ENCODE data around the gene GJB4. TPM values are rescaled to one million over a fixed set of nuclear protein-coding genes. Genes with fewer than 3 reads are reported as not detected.
"Not testable (repeated sequence)": the region's sequence is repeated elsewhere in the genome, so short reads cannot be mapped to it uniquely, and the experiment has no call there.

GJB4 gene
- total RNA-seq, 1 donor, result not detected

DNA sequence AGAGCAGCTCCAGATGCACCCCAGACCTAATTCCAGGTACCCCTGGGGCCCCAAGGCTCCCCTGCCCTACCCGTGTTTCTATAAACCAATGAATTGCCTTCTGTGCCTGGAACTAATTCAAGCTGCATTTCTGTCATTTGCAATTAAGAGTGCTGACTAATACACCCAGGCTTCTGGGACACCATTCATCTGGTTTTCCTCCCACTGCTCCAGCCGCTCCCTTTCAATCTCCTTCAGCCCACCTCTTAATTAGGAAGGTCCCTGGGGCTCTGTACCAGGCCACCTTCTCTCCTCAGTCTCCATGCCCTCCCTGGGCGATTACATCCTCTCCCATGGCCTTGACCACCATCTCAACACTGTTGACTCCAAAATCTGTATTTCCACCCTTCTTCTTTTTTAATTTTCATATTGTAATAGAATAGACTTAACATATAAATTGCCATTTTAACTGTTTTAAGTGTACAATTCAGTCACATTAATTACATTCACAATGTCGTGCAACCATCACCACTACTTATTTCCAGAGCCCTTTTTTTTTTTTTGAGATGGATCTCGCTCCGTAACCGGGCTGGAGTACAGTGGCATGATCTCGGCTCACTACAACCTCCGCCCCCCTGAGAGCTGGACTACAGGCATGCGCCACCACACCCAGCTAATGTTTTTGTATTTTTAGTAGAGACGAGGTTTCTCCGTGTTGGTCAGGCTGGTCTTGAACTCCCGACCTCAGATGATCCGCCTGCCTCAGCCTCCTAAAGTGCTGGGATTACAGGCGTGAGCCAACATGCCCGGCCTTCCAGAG is 12.2 kb downstream of the GJB4 start:
- Histone ChIP-seq H3K27ac (ENCODE audit: low read depth, low read length) (no peak overlapping the region), H3K4me3 (ENCODE audit: insufficient read depth, low read length) (no peak overlapping the region), H2AFZ (ENCODE audit: low read length) (no peak overlapping the region), H3K79me2 (ENCODE audit: insufficient read depth, low read length) (no peaks in the 10 kb centered on the region), H3K4me1 (ENCODE audit: insufficient read depth, low read length) (no peaks in the 10 kb centered on the region), H4K20me1 (ENCODE audit: insufficient read depth, low read length) (no peaks in the 10 kb centered on the region), H3K4me2 (ENCODE audit: insufficient read depth, low read length) (no peak overlapping the region), H3K9me3 (ENCODE audit: low read depth, low read length) (no peaks in the 10 kb centered on the region), H3K27me3 (ENCODE audit: insufficient read depth, low read length) (peaks cover 15% of the 10 kb centered on the region), H3K36me3 (ENCODE audit: insufficient read depth, low read length) (no peaks in the 10 kb centered on the region)
- DNase-seq (ENCODE audit: insufficient read length, low spot score, missing footprints), result no peak
- TF ChIP-seq, protein P1, sequence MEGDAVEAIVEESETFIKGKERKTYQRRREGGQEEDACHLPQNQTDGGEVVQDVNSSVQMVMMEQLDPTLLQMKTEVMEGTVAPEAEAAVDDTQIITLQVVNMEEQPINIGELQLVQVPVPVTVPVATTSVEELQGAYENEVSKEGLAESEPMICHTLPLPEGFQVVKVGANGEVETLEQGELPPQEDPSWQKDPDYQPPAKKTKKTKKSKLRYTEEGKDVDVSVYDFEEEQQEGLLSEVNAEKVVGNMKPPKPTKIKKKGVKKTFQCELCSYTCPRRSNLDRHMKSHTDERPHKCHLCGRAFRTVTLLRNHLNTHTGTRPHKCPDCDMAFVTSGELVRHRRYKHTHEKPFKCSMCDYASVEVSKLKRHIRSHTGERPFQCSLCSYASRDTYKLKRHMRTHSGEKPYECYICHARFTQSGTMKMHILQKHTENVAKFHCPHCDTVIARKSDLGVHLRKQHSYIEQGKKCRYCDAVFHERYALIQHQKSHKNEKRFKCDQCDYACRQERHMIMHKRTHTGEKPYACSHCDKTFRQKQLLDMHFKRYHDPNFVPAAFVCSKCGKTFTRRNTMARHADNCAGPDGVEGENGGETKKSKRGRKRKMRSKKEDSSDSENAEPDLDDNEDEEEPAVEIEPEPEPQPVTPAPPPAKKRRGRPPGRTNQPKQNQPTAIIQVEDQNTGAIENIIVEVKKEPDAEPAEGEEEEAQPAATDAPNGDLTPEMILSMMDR (IDR thresholded peaks at IDR 0.05; ENCODE audit: extremely low read depth, low read depth, low read length), result no peak

DNA sequence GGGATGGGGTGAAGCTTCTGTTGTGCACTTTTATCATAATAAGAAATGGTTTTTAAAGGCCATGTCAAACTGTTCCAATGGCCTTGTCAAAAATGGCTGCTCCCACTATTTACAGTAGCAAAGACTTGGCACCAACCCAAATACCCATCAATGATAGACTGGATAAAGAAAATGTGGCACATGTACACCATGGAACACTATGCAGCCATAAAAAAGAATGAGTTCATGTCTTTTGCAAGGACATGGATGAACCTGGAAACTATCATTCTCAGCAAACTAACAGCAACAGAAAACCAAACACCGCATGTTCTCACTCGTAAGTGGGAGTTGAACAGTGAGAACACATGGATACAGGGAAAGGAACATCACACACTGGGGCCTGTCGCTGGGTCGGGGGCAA is 13.6 kb downstream of the GJB4 start:
- peaks cover 20% of the 10 kb centered on the region for H3K27me3 ChIP-seq (ENCODE audit: insufficient read depth, low read length)
- not testable (repeated sequence) for H3K4me3 ChIP-seq (ENCODE audit: insufficient read depth, low read length); H3K9me3 ChIP-seq (ENCODE audit: low read depth, low read length); H3K27ac ChIP-seq (ENCODE audit: low read depth, low read length); DNase-seq (ENCODE audit: insufficient read length, low spot score, missing footprints); H3K36me3 ChIP-seq (ENCODE audit: insufficient read depth, low read length); H3K79me2 ChIP-seq (ENCODE audit: insufficient read depth, low read length); H4K20me1 ChIP-seq (ENCODE audit: insufficient read depth, low read length); H3K4me1 ChIP-seq (ENCODE audit: insufficient read depth, low read length); H3K4me2 ChIP-seq (ENCODE audit: insufficient read depth, low read length); H2AFZ ChIP-seq (ENCODE audit: low read length)

DNA sequence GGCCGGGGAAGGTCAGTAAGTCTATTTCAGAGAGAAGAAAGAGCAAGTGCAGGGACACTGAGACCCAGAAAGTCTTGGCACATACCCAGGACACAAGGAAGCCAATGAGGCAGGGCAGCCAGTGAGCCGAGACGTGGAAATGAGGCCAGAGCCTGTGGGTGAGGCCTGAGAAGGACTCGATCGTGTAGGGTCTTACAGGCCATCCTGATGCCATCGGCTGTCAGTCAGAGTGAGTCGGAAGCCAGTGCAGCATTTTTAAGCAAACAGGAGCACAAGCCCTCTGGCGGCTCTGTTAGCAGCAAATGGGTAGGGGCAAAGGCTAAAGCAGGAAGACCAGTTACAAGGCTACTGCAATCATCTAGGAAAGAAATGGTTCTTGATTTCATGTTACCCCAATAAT is 15.4 kb downstream of the GJB4 start:
- Histone ChIP-seq H3K27me3 (ENCODE audit: insufficient read depth, low read length) (peaks cover 34% of the 10 kb centered on the region), H3K36me3 (ENCODE audit: insufficient read depth, low read length) (no peaks in the 10 kb centered on the region), H3K4me1 (ENCODE audit: insufficient read depth, low read length) (no peaks in the 10 kb centered on the region), H3K4me2 (ENCODE audit: insufficient read depth, low read length) (no peak overlapping the region), H3K9me3 (ENCODE audit: low read depth, low read length) (no peaks in the 10 kb centered on the region), H2AFZ (ENCODE audit: low read length) (no peak overlapping the region), H4K20me1 (ENCODE audit: insufficient read depth, low read length) (no peaks in the 10 kb centered on the region), H3K27ac (ENCODE audit: low read depth, low read length) (no peak overlapping the region), H3K79me2 (ENCODE audit: insufficient read depth, low read length) (no peaks in the 10 kb centered on the region), H3K4me3 (ENCODE audit: insufficient read depth, low read length) (no peak overlapping the region)
- DNase-seq (ENCODE audit: insufficient read length, low spot score, missing footprints), result no peak
- TF ChIP-seq, protein P1 (IDR thresholded peaks at IDR 0.05; ENCODE audit: extremely low read depth, low read depth, low read length), result no peak

DNA sequence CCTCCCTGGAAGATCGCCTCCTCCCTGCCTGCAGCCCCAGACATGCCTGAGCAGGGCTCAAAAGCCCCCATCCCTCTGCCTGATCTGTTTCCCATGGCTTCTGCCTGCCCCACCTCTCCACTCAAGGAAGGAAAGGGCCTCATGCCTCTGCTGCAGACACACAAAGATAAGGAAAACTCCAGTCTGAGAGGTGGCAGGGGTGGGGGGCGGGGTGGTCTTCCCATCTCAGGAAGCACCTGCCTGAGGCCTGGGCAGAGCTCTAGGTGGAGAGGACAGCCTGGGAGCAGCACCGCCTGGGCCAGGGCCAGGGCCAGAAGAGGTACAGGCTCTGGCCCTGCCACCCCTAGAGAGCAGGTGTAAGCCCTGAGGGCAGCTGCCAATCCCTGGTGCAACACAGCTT is 17.4 kb downstream of the GJB4 start:
- Histone ChIP-seq H3K4me1 (ENCODE audit: insufficient read depth, low read length) (no peaks in the 10 kb centered on the region), H4K20me1 (ENCODE audit: insufficient read depth, low read length) (no peaks in the 10 kb centered on the region), H3K36me3 (ENCODE audit: insufficient read depth, low read length) (no peaks in the 10 kb centered on the region), H3K9me3 (ENCODE audit: low read depth, low read length) (no peaks in the 10 kb centered on the region), H3K27ac (ENCODE audit: low read depth, low read length) (no peak overlapping the region), H3K27me3 (ENCODE audit: insufficient read depth, low read length) (peaks cover 53% of the 10 kb centered on the region), H2AFZ (ENCODE audit: low read length) (no peak overlapping the region), H3K4me3 (ENCODE audit: insufficient read depth, low read length) (no peak overlapping the region), H3K79me2 (ENCODE audit: insufficient read depth, low read length) (no peaks in the 10 kb centered on the region), H3K4me2 (ENCODE audit: insufficient read depth, low read length) (no peak overlapping the region)
- DNase-seq (ENCODE audit: insufficient read length, low spot score, missing footprints), result no peak
- TF ChIP-seq, protein P1 (IDR thresholded peaks at IDR 0.05; ENCODE audit: extremely low read depth, low read depth, low read length), result no peak
